Measurements from ENCODE around the gene ZNF552. TPM values are rescaled to one million over a fixed set of nuclear protein-coding genes. Genes with fewer than 3 reads are reported as not detected.

The ZNF552 gene
- total RNA-seq, result 8.0 and 9.1 TPM in 2 replicates

GRCh38 chr19:57814505-57815246 lies at the start of gene ZNF552:
ZNF552 (minus strand) TSS chr19:57814913; CDS start chr19:57814743, 170 bp downstream.

GRCh38 chr19:57849666-57850473 lies 35.2 kb upstream of the ZNF552 start, which contains the start of gene ZNF587:
ZNF587 (plus strand) TSS chr19:57849859; CDS start chr19:57850039, 180 bp downstream.

GRCh38 chr19:57830071-57830602 lies 15.4 kb upstream of the ZNF552 start, which contains the start of gene ZNF587B:
ZNF587B (plus strand) TSS chr19:57830299; CDS start chr19:57830529, 230 bp downstream.

GRCh38 chr19:57769345-57770131 lies 45.2 kb downstream of the ZNF552 start, which contains the start of gene ZNF586:
ZNF586 (plus strand) TSS chr19:57769676; CDS start chr19:57769843, 167 bp downstream.

Other genes starting within 250 kb of the ZNF552 start
- 4.2 and 5.6 TPM in 2 replicates for gene ZNF416, start 236.0 kb downstream of the ZNF552 start, total RNA-seq
- 1.4 and 4.4 TPM in 2 replicates for gene ZIK1, start 230.8 kb downstream of the ZNF552 start, total RNA-seq
- gene ZNF530, start 215.0 kb downstream of the ZNF552 start, total RNA-seq, result 3.3 and 4.8 TPM in 2 replicates
- 14.1 and 18.0 TPM in 2 replicates for gene ZNF134, start 200.7 kb downstream of the ZNF552 start, total RNA-seq
- 5.8 and 7.6 TPM in 2 replicates for gene ZNF211, start 181.7 kb downstream of the ZNF552 start, total RNA-seq
- gene ZSCAN4, start 146.0 kb downstream of the ZNF552 start, total RNA-seq, result not detected in 2 replicates
- gene ZNF551, start 132.9 kb downstream of the ZNF552 start, total RNA-seq, result 10.1 and 11.3 TPM in 2 replicates
- 0.79 and 1.6 TPM in 2 replicates for gene ZNF154, start 105.7 kb downstream of the ZNF552 start, total RNA-seq
- gene ZNF671, start 87.3 kb downstream of the ZNF552 start, total RNA-seq, result 4.5 and 5.1 TPM in 2 replicates
- 13.4 and 17.6 TPM in 2 replicates for gene ZNF776, start 68.1 kb downstream of the ZNF552 start, total RNA-seq
- 19.8 and 21.7 TPM in 2 replicates for gene ZNF586, start 45.2 kb downstream of the ZNF552 start, total RNA-seq
- 23.7 and 48.5 TPM in 2 replicates for gene ZNF587B, start 15.4 kb upstream of the ZNF552 start, total RNA-seq
- gene ZNF587, start 34.9 kb upstream of the ZNF552 start, total RNA-seq, result 35.4 and 47.7 TPM in 2 replicates
- gene ZNF814, start 74.1 kb upstream of the ZNF552 start, total RNA-seq, result 10.3 and 16.5 TPM in 2 replicates
- 11.1 and 12.4 TPM in 2 replicates for gene ZNF417, start 101.7 kb upstream of the ZNF552 start, total RNA-seq
- gene ZNF418, start 120.5 kb upstream of the ZNF552 start, total RNA-seq, result 2.4 and 5.5 TPM in 2 replicates
- gene ZNF256, start 132.8 kb upstream of the ZNF552 start, total RNA-seq, result 4.7 and 5.5 TPM in 2 replicates
- gene C19orf18, start 159.6 kb upstream of the ZNF552 start, total RNA-seq, result 0.13 TPM in 1 of 2 replicates, not detected in the other
- gene ZNF606, start 187.9 kb upstream of the ZNF552 start, total RNA-seq, result 11.7 and 14.8 TPM in 2 replicates
- not detected in 2 replicates for gene ZSCAN1, start 219.1 kb upstream of the ZNF552 start, total RNA-seq
- gene ZNF135, start 244.4 kb upstream of the ZNF552 start, total RNA-seq, result 0.14 and 0.80 TPM in 2 replicates